T-helper 22 cell (primary cell): ENCODE measurements around the gene SSX3.
"Not testable (repeated sequence)": the region's sequence is repeated elsewhere in the genome, so short reads cannot be mapped to it uniquely, and the experiment has no call there.

ENCODE experiments used
- DNase-seq: peaks from one replicate; pipeline ENCODE4 v3.0.0-alpha.2; 2020; ENCODE audit warnings: low read depth

SSX3 gene, protein sequence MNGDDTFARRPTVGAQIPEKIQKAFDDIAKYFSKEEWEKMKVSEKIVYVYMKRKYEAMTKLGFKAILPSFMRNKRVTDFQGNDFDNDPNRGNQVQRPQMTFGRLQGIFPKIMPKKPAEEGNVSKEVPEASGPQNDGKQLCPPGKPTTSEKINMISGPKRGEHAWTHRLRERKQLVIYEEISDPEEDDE

DNA sequence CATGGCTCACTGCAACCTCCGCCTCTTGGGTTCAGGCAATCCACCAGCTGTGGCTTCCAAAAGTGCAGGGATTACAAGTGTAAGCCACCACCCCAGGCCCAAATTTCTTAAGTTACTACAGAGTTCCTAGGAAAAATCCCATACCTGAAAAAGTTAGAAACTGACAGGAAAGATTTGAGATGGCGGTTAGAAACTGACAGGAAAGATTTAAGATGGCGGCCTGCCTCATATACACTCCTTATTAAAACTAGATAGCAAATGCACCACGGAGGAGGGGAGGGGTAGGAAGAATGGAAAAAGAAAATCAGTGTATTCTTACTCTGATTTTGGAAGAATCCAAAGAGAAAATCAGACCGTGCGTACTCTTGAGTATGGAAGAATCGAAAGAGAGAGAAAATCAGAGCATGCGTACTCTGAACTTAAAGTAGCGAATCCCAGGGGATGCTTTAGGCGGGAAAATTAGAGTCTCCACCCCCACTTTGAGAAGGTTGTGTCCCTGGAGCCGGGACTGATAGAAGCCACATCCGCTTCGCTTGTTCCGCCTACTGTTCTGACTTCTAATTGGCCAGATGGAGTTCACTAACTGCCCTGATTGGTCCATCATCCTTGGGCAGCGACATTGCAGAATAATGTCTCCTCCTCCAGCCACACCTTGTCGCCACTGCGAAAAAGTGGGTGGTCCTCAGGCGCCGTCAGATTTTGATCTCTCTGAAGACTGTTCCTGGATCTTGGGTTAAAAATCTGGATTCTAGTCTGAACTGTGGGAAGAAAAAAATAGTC lies at the start of gene SSX3:
SSX3 (minus strand) TSS at position 389 of the 780 bp plus-strand sequence. CDS start 1,454 bp downstream, outside the sequence.
- DNase-seq: not testable (repeated sequence)

DNA sequence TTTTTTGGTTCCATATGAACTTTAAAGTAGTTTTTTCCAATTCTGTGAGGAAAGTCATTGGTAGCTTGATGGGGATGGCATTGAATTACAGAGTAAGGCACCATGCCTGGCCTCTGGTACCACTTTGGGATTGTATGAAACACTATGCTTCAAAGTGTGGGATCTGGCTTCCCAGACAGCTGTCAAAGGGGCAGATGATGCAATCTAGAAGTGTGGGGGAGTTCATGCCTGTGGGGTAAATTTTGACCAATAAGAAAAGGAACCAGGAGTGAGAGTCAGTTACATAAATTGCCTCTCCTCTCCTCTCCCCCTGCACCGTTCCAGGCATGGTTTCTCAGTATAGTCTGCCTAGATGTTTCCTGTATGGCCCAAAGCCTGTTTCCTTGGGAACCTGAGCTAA lies 41.3 kb upstream of the SSX3 start:
- not testable (repeated sequence) for DNase-seq

DNA sequence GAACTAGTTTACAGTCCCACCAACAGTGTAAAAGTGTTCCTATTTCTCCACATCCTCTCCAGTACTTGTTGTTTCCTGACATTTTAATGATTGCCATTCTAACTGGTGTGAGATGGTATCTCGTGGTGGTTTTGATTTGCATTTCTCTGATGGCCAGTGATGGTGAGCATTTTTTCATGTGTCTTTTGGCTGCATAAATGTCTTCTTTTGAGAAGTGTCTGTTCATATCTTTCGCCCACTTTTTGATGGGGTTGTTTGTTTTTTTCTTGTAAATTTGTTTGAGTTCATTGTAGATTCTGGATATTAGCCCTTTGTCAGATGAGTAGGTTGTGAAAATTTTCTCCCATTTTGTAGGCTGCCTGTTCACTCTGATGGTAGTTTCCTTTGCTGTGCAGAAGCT lies 40.4 kb upstream of the SSX3 start:
- not testable (repeated sequence) for DNase-seq

DNA sequence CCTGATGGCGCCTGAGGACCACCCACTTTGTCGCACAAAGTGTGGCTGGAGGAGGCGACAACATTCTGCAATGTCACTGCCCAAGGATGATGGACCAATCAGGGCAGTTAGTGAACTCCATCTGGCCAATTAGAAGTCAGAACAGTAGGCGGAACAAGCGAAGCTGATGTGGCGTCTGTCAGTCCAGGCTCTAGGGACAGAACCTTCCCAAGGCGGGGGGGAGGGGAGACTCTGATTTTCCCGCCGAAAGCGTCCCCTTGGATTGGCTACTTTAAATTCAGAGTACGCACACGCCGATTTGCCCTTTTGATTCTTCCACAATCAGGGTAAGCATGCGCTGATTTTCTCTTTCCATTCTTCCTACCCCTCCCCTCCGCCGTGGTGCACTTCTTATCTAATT lies 26.7 kb upstream of the SSX3 start, which contains the start of gene SSX4:
SSX4 (plus strand) TSS at position 301 of the 400 bp plus-strand sequence. CDS start 515 bp downstream, outside the sequence.
- DNase-seq: not testable (repeated sequence)

DNA sequence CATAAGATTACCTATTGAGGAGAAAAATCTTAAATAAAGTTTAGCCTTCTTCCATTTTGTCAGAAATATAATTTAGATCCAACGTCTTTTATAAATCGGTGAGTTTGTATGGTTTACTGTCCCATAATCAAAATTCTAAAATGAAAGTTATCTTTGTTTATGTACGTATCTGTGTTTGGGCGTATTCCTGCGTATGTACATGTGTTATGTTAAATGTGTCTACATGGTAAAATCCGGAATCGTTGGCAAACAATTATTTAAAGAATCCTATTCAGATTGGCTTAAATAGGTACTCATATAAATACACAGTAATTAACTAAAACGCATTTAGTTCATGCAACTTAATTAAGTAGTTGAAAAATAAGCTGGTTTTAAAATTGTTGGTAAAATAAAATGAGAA lies 13.9 kb upstream of the SSX3 start:
- DNase-seq: not testable (repeated sequence)

DNA sequence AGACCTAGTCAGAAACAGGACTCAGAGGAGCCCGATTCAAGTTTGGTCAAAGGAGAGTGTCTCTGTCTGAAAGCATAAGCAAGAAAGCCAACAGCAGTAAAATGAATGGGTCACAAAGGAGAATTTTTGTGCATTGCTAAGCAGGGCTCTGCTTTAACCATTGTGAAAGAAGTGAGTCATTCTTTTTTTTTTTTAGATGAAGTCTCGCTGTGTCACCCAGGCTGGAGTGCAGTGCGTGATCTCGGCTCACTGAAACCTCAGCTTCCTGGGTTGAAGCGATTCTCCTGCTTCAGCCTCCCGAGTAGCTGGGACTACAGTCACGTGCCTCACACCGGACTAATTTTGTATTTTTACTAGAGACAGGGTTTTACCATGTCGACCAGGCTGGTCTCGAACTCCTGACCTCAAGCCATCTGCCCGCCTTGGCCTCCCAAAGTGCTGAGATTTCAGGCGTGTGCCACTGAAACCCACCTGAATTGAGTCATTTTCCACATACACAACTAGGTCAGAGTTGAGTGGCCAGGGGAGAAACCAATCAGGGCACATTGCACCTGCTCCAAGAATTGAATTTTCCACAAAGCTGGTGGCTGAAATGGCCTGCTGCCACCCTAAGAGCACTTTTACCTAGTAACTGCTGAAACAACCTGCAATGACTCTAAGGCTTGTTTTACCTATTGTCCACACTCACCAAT lies 11.4 kb upstream of the SSX3 start:
- DNase-seq: not testable (repeated sequence)

DNA sequence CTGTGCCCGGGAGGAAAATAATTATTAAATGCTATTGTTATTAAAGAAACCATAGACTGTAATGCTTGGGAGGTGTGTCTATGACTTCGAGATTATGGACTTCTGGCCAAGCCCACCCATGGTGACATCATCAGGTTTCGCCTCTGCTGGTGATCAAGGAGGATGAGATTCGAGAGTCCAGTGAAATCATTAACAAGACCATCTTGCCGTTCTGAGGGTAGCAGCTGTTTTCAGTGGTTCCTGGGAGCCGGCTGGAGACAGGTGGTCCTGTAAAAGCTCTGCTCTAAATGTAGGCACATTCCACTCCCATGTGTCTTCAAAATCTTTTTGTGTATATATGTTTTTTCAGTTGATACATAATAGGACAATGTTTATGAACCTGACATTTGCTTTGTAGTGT lies 2.8 kb upstream of the SSX3 start:
- not testable (repeated sequence) for DNase-seq

DNA sequence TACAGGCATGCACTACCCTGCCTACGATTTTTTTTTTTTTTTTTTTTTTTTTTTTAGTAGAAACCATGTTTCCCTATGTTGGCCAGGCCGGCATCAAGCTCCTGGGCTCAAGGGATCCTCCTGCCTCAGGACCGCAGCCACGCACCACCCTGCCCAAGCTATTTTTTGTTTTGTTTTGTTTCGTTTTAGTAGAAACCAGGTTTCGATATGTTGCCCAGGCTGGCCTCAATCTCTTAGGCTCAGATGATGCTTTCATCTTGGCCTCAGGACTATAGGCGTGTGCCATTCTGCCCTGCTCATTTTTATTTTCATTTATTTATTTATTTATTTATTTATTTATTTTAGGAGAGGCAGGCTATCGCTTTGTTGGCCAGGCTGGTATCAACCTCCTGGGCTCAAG lies 1.2 kb upstream of the SSX3 start:
- no peak for DNase-seq

DNA sequence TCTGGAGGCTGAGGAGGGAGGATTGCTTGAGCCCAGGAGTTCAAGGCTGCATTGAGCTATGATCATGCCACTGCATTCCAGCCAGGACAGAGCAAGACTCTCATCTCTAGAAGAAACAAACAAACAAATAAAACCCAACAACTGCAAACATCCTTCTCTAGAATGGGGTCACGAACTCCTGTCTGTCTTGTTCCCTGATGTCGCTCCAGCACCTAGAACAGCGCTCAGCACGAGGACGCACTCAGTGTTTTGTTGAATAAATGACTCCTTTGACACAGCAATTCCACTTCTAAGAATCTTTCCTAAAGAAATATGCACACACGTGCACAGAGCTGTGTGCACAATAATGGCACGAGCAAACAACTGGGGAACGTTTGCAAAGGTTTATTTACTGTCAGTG lies 10.4 kb downstream of the SSX3 start:
- not testable (repeated sequence) for DNase-seq

DNA sequence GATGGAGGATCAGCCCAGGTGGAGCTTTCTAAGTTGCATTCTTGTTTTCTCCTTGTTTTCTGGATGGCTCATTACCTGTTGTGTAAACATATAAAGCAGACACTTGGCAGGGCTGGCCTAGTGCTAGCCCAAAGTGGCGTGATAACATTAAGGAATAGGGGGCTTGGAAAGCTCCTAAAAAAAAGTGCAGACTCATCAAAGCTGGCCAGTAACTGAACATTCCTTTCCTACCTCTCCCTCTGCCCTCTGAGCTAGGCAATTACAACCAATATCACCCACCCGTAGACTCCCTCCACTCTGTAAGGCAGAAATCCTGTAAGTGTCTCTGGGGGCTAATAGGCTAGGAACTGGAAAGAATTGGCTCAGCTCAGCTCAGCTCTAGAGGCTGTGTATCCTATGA lies 42.5 kb downstream of the SSX3 start:
- not testable (repeated sequence) for DNase-seq

DNA sequence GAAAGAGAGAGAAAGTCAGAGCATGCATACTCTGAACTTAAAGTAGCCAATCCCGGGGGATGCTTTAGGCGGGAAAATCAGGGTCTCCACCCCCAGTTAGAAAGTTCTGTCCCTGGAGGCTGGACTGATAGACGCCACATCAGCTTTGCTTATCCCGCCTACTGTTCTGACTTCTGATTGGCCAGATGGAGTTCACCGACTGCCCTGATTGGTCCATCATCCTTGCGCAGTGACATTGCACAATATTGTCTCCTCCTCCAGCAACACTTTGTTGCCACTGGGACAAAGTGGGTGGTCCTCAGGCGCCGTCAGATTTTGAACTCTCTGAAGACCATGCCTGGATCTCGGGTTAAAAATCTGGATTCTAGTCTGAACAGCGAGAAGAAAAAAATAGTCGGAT lies 50.3 kb downstream of the SSX3 start:
- no peak for DNase-seq
